ENCODE measurements around the gene ALG11. TPM values are rescaled to one million over a fixed set of nuclear protein-coding genes. Genes with fewer than 3 reads are reported as not detected.
A peak's percentile ranks its signal among the peaks of the same experiment; 100 is the strongest.

The ALG11 gene
- total and polyA plus RNA-seq, 2 donors (not counting 1 experiment from before 2014, with no cell fraction given), result 18.7 to 21.8 TPM

DNA sequence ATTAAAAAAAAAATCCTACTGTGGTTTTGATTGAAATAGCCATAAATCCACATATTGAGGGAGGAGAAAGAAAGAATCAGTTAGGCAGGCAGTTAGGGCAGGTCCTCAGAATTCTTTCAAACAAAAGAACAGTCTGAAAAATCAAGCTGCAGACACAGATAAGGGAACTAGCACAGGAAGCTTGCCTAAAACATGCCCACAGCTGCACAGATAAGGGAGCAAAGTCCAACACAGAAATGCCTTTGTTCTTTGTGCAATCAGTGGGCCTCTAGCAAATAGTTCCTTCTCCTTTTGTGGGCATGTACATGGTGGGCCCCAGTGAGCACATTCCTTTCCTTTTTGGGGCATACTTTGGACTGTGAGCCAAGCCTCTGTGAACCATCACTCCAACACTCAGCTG lies 55.0 kb downstream of the ALG11 start:
- no peaks in the 10 kb centered on the region for H4K20me1 ChIP-seq (ENCODE audit: control insufficient read depth, extremely low read depth, insufficient read depth, low read length)
- H2AFZ ChIP-seq (ENCODE audit: low read length), result no peak overlapping the region
- peak in 1 of 2 donors; percentile 7 for DNase-seq (ENCODE audit: low read depth in 2 of 2)
- H3K27me3 ChIP-seq (ENCODE audit: control insufficient read depth, insufficient read depth, low read length), result no peaks in the 10 kb centered on the region
- H3K4me3 ChIP-seq (replicated peaks in 1 of 4; ENCODE audit: control extremely low read depth in 1 of 4, insufficient read depth in 1 of 4, low read depth in 3 of 4, low read length in 4 of 4), result no peak overlapping the region
- H3K36me3 ChIP-seq (ENCODE audit: control insufficient read depth, insufficient read depth, low read length), result no peaks in the 10 kb centered on the region
- no peaks in the 10 kb centered on the region for H3K79me2 ChIP-seq (ENCODE audit: control insufficient read depth, insufficient read depth, low read length)
- TF ChIP-seq, protein P1, sequence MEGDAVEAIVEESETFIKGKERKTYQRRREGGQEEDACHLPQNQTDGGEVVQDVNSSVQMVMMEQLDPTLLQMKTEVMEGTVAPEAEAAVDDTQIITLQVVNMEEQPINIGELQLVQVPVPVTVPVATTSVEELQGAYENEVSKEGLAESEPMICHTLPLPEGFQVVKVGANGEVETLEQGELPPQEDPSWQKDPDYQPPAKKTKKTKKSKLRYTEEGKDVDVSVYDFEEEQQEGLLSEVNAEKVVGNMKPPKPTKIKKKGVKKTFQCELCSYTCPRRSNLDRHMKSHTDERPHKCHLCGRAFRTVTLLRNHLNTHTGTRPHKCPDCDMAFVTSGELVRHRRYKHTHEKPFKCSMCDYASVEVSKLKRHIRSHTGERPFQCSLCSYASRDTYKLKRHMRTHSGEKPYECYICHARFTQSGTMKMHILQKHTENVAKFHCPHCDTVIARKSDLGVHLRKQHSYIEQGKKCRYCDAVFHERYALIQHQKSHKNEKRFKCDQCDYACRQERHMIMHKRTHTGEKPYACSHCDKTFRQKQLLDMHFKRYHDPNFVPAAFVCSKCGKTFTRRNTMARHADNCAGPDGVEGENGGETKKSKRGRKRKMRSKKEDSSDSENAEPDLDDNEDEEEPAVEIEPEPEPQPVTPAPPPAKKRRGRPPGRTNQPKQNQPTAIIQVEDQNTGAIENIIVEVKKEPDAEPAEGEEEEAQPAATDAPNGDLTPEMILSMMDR (conservative IDR thresholded peaks at IDR 0.05 in 1 of 2, IDR thresholded peaks at IDR 0.05 in 1 of 2; ENCODE audit: low read depth in 1 of 2, low read length in 2 of 2), result no peak
- TF ChIP-seq EZH2 (IDR thresholded peaks at IDR 0.05; ENCODE audit: low read length, missing control alignments), result no peak
- H3K4me1 ChIP-seq (ENCODE audit: control insufficient read depth, extremely low read depth, insufficient read depth, low read length), result no peaks in the 10 kb centered on the region
- H3K9ac ChIP-seq (ENCODE audit: insufficient read depth, low read length), result no peak overlapping the region
- H3K9me3 ChIP-seq (ENCODE audit: control insufficient read depth, insufficient read depth, low read depth, low read length), result no peaks in the 10 kb centered on the region
- no peak overlapping the region for H3K27ac ChIP-seq (ENCODE audit: insufficient read depth, low read length)
- H3K4me2 ChIP-seq (ENCODE audit: extremely low read depth, insufficient read depth, low read length), result no peak overlapping the region

DNA sequence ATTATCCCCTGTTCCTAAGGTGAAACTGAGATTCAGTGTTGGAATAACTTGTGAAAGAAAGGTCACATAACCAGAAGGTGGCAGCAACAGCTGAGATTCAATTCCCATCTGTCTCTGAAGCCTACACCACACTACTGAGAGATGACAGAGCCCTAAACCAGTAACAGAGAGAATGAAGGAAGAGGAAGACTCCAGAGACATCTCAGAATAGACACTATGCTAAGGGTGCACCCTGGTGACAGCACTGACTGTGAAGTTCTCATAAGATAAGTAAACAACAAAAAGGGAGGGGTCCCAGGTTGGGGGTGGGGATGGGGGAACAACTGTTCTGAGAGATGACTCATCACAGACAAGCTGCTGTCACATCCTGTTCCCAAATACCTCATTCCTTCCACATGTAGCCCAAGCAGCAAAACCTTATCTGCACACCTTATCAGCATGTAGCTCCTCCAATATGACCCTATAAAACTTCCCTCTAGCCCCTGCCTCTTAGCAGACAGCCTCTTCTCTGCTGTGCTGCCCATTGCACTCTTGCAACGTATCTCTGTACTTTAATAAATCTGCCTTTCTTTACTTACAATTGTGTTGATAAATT lies 58.8 kb downstream of the ALG11 start:
- Histone ChIP-seq H3K9ac (ENCODE audit: insufficient read depth, low read length) (no peak overlapping the region), H2AFZ (ENCODE audit: low read length) (no peak overlapping the region), H3K27ac (ENCODE audit: insufficient read depth, low read length) (no peak overlapping the region), H3K9me3 (ENCODE audit: control insufficient read depth, insufficient read depth, low read depth, low read length) (no peaks in the 10 kb centered on the region), H3K79me2 (ENCODE audit: control insufficient read depth, insufficient read depth, low read length) (no peaks in the 10 kb centered on the region), H3K4me1 (ENCODE audit: control insufficient read depth, extremely low read depth, insufficient read depth, low read length) (no peaks in the 10 kb centered on the region), H3K4me2 (ENCODE audit: extremely low read depth, insufficient read depth, low read length) (no peak overlapping the region), H3K4me3 (replicated peaks in 1 of 4; ENCODE audit: control extremely low read depth in 1 of 4, insufficient read depth in 1 of 4, low read depth in 3 of 4, low read length in 4 of 4) (no peak overlapping the region), H3K36me3 (ENCODE audit: control insufficient read depth, insufficient read depth, low read length) (no peaks in the 10 kb centered on the region), H3K27me3 (ENCODE audit: control insufficient read depth, insufficient read depth, low read length) (no peaks in the 10 kb centered on the region), H4K20me1 (ENCODE audit: control insufficient read depth, extremely low read depth, insufficient read depth, low read length) (no peaks in the 10 kb centered on the region)
- no peak for TF ChIP-seq EZH2 (IDR thresholded peaks at IDR 0.05; ENCODE audit: low read length, missing control alignments)
- TF ChIP-seq, protein P1 (conservative IDR thresholded peaks at IDR 0.05 in 1 of 2, IDR thresholded peaks at IDR 0.05 in 1 of 2; ENCODE audit: low read depth in 1 of 2, low read length in 2 of 2), result peak in 1 of 2 donors; percentile 9
- DNase-seq (ENCODE audit: low read depth in 2 of 2), result peak; percentile 20 to 28

Other genes starting within 250 kb of the ALG11 start
- 4.1 and 6.1 TPM in 2 replicates for gene DHRS12, start 208.2 kb upstream of the ALG11 start, total RNA-seq
- 3.6 and 5.7 TPM in 2 replicates for gene DHRS12, start 208.2 kb upstream of the ALG11 start, polyA plus RNA-seq
- not detected in 2 replicates for gene TMEM272, start 167.2 kb upstream of the ALG11 start, total RNA-seq
- gene TMEM272, start 167.2 kb upstream of the ALG11 start, polyA plus RNA-seq, result not detected in 2 replicates
- gene CCDC70, start 150.4 kb upstream of the ALG11 start, total RNA-seq, result not detected in 2 replicates
- gene CCDC70, start 150.4 kb upstream of the ALG11 start, polyA plus RNA-seq, result not detected in 2 replicates
- 2.6 and 3.3 TPM in 2 replicates for gene ATP7B, start 948 bp upstream of the ALG11 start, total RNA-seq
- 1.0 and 1.7 TPM in 2 replicates for gene ATP7B, start 948 bp upstream of the ALG11 start, polyA plus RNA-seq
- gene UTP14C, start 12.3 kb downstream of the ALG11 start, total RNA-seq, result 12.6 and 14.5 TPM in 2 replicates
- 13.7 and 20.5 TPM in 2 replicates for gene UTP14C, start 12.3 kb downstream of the ALG11 start, polyA plus RNA-seq
- under 0.01 TPM in 2 replicates for gene NEK5, start 116.7 kb downstream of the ALG11 start, total RNA-seq
- gene NEK5, start 116.7 kb downstream of the ALG11 start, polyA plus RNA-seq, result 0.03 TPM in 2 replicates
- gene NEK3, start 147.2 kb downstream of the ALG11 start, total RNA-seq, result 11.6 and 20.8 TPM in 2 replicates
- gene NEK3, start 147.2 kb downstream of the ALG11 start, polyA plus RNA-seq, result 12.7 and 12.8 TPM in 2 replicates